H9 (cell line): ENCODE data around the gene TBC1D22A. TPM values are rescaled to one million over a fixed set of nuclear protein-coding genes. Genes with fewer than 3 reads are reported as not detected.

Experiments
- DNase-seq: peaks from one replicate; pipeline ENCODE4 v3.0.0-alpha.2; 2017
- H2AFZ ChIP-seq: one replicate; pipeline ENCODE4 v1.6.1; 2013; ENCODE audit warnings: mild to moderate bottlenecking, low read length, control low read depth, moderate library complexity
- H2AK5ac ChIP-seq: 2 replicates; pipeline ENCODE4 v1.6.1; 2013; ENCODE audit warnings: low read length, control low read depth, mixed read lengths; ENCODE audit not compliant: insufficient read length
- H2BK120ac ChIP-seq: one replicate; pipeline ENCODE4 v1.6.1; 2013; ENCODE audit warnings: low read depth, mild to moderate bottlenecking, low read length, control low read depth, inconsistent platforms; ENCODE audit not compliant: poor library complexity, severe bottlenecking
- H2BK12ac ChIP-seq: 2 replicates; pipeline ENCODE4 v1.6.1; 2013; ENCODE audit warnings: low read length, control low read depth, mixed read lengths, low read depth; ENCODE audit not compliant: insufficient read length
- H2BK15ac ChIP-seq: 2 replicates; pipeline ENCODE4 v1.6.1; 2013; ENCODE audit warnings: low read depth, low read length, control low read depth
- H2BK20ac ChIP-seq: one replicate; pipeline ENCODE4 v1.6.1; 2013; ENCODE audit warnings: low read depth, mild to moderate bottlenecking, low read length, control low read depth, inconsistent platforms; ENCODE audit not compliant: poor library complexity, severe bottlenecking
- H2BK5ac ChIP-seq: 2 replicates; pipeline ENCODE4 v1.6.1; 2013; ENCODE audit warnings: low read length, control low read depth, mixed read lengths; ENCODE audit not compliant: insufficient read length
- H3K14ac ChIP-seq: 2 replicates; pipeline ENCODE4 v1.6.1; 2013; ENCODE audit warnings: low read length, control low read depth; ENCODE audit not compliant: insufficient read depth
- H3K18ac ChIP-seq: 2 replicates; pipeline ENCODE4 v1.6.1; 2013; ENCODE audit warnings: low read depth, mild to moderate bottlenecking, mixed read lengths, low read length, control low read depth; ENCODE audit not compliant: insufficient read length
- H3K23ac ChIP-seq: 2 replicates; pipeline ENCODE4 v1.6.1; 2013; ENCODE audit warnings: low read length, control low read depth, mixed read lengths, low read depth; ENCODE audit not compliant: insufficient read length
- H3K23me2 ChIP-seq: 2 replicates; pipeline ENCODE4 v1.6.1; 2013; ENCODE audit warnings: low read depth, mild to moderate bottlenecking, mixed read lengths, low read length, control low read depth; ENCODE audit not compliant: insufficient read length, poor library complexity, severe bottlenecking
- H3K27ac ChIP-seq: 2 replicates; pipeline ENCODE4 v1.5.1; 2013; ENCODE audit warnings: low read length, control low read depth, mixed read lengths, low read depth; ENCODE audit not compliant: insufficient read length
- H3K27me3 ChIP-seq: 2 replicates; pipeline ENCODE4 v1.6.1; 2013; ENCODE audit warnings: low read length, control low read depth, inconsistent platforms; ENCODE audit not compliant: insufficient read depth
- H3K4ac ChIP-seq: 2 replicates; pipeline ENCODE4 v1.6.1; 2013; ENCODE audit warnings: low read depth, mild to moderate bottlenecking, control low read depth, inconsistent platforms, low read length, moderate library complexity
- H3K4me1 ChIP-seq: 2 replicates; pipeline ENCODE4 v1.6.1; 2013; ENCODE audit warnings: low read length, control low read depth, inconsistent platforms; ENCODE audit not compliant: insufficient read depth
- H3K4me2 ChIP-seq: 2 replicates; pipeline ENCODE4 v1.6.1; 2013; ENCODE audit warnings: low read length, control low read depth, mixed read lengths; ENCODE audit not compliant: insufficient read length, insufficient read depth
- H3K56ac ChIP-seq: 2 replicates; pipeline ENCODE4 v1.6.1; 2013; ENCODE audit warnings: low read depth, mild to moderate bottlenecking, mixed read lengths, low read length, control low read depth; ENCODE audit not compliant: insufficient read length
- H3K79me1 ChIP-seq: 2 replicates; pipeline ENCODE4 v1.6.1; 2013; ENCODE audit warnings: low read depth, mild to moderate bottlenecking, moderate library complexity, low read length, control low read depth, inconsistent platforms; ENCODE audit not compliant: insufficient read depth, poor library complexity, severe bottlenecking
- H3K79me2 ChIP-seq: 2 replicates; pipeline ENCODE4 v1.6.1; 2013; ENCODE audit warnings: low read length, control low read depth, inconsistent platforms; ENCODE audit not compliant: insufficient read depth
- H3K9ac ChIP-seq: 2 replicates; pipeline ENCODE4 v1.6.1; 2013; ENCODE audit warnings: low read length, control low read depth, mixed read lengths; ENCODE audit not compliant: insufficient read length; ENCODE audit errors: extremely low read depth
- H3K9me3 ChIP-seq: one replicate; pipeline ENCODE4 v1.6.1; 2013; ENCODE audit warnings: low read depth, low read length, inconsistent platforms; ENCODE audit not compliant: control insufficient read depth
- H3T11ph ChIP-seq: one replicate; pipeline ENCODE4 v1.6.1; 2013; ENCODE audit warnings: mild to moderate bottlenecking, low read length, control low read depth, inconsistent platforms
- H4K20me1 ChIP-seq: one replicate; pipeline ENCODE4 v1.6.1; 2013; ENCODE audit not compliant: control insufficient read depth, insufficient read length, insufficient read depth
- H4K5ac ChIP-seq: 2 replicates; pipeline ENCODE4 v1.6.1; 2013; ENCODE audit warnings: low read depth, mild to moderate bottlenecking, mixed read lengths, low read length, control low read depth; ENCODE audit not compliant: insufficient read length
- H4K8ac ChIP-seq: replicated peaks from 2 replicates; pipeline ENCODE4 v1.6.1; 2013; ENCODE audit warnings: low read length, control low read depth, mixed read lengths, low read depth; ENCODE audit not compliant: insufficient read length
- H4K91ac ChIP-seq: 2 replicates; pipeline ENCODE4 v1.6.1; 2013; ENCODE audit warnings: low read depth, mild to moderate bottlenecking, moderate library complexity, mixed read lengths, low read length, control low read depth; ENCODE audit not compliant: insufficient read length
- H3K27ac Mint-ChIP-seq, 3 experiments: 2 replicates in 2 of 3; 3 replicates in 1 of 3; pipeline ENCODE4 v1.8.0; 2020 to 2021; ENCODE audit warnings: mixed read lengths in 3 of 3, mild to moderate bottlenecking in 1 of 3, moderate library complexity in 1 of 3
- H3K27me3 Mint-ChIP-seq: 2 replicates; pipeline ENCODE4 v1.8.0; 2021; ENCODE audit warnings: low read depth, mild to moderate bottlenecking, moderate library complexity, mixed read lengths
- H3K36me3 Mint-ChIP-seq, 3 experiments: 2 replicates in 2 of 3; 3 replicates in 1 of 3; pipeline ENCODE4 v1.8.0; 2020 to 2021; ENCODE audit warnings: low read depth in 3 of 3, mixed read lengths in 3 of 3; ENCODE audit not compliant: insufficient read depth in 1 of 3
- H3K4me1 Mint-ChIP-seq, 2 experiments: 2 replicates each; pipeline ENCODE4 v1.8.0; 2020; ENCODE audit warnings: mixed read lengths in 2 of 2
- H3K4me3 Mint-ChIP-seq, 2 experiments: 2 replicates in 1 of 2; 3 replicates in 1 of 2; pipeline ENCODE4 v1.8.0; 2020 to 2021; ENCODE audit warnings: mild to moderate bottlenecking in 2 of 2, mixed read lengths in 2 of 2, moderate library complexity in 1 of 2
- H3K9me3 Mint-ChIP-seq, 2 experiments: 2 replicates in 1 of 2; 3 replicates in 1 of 2; pipeline ENCODE4 v1.8.0; 2020; ENCODE audit warnings: mild to moderate bottlenecking in 2 of 2, mixed read lengths in 2 of 2, moderate library complexity in 1 of 2
- WGBS: extraction: QIAGEN DNeasy Blood & Tissue Kit; methylation state at CpG from one replicate; pipeline ENCODE4 v1.1.7; 2013; ENCODE audit warnings: missing lambda C conversion rate, low lambda C conversion rate, mixed read lengths; ENCODE audit not compliant: insufficient read length; ENCODE audit errors: extremely low coverage; 5-methylcytosine and 5-hydroxymethylcytosine counted together
- total RNA-seq: library from RNA; stranded (reverse); gene quantifications from 2 replicates; pipeline ENCODE4 v1.2.1, GENCODE V29; 2021
- TF ChIP-seq, protein P1 (sequence below): fragments of 200-600 bp; sonication (generic); conservative IDR thresholded peaks from 3 replicates; pipeline ENCODE4 v1.8.0; 2021; ENCODE audit warnings: antibody characterized with exemption, mild to moderate bottlenecking

Gene TBC1D22A
- total RNA-seq, 1 experiment from 2014 or later = 20.8 TPM

GRCh38 chr22:47207846-47208554, 445.6 kb downstream of the TBC1D22A start:
- peaks cover 6 to 43% (median 24%) of the 10 kb centered on the region in 3 experiments for H3K36me3 Mint-ChIP-seq
- Histone ChIP-seq H3K23ac (no peak overlapping the region), H3K79me1 (no peaks in the 10 kb centered on the region), H3K4ac (no peak overlapping the region), H3K4me1 (no peaks in the 10 kb centered on the region), H3T11ph (no peak overlapping the region), H3K4me2 (no peak overlapping the region), H2BK15ac (no peak overlapping the region), H3K9ac (no peak overlapping the region), H3K23me2 (no peaks in the 10 kb centered on the region), H3K9me3 (peaks cover 70% of the 10 kb centered on the region), H2AK5ac (no peak overlapping the region), H2BK120ac (no peak overlapping the region), H4K8ac (no peak overlapping the region), H4K5ac (no peak overlapping the region), H3K79me2 (no peaks in the 10 kb centered on the region), H2BK5ac (no peak overlapping the region), H3K56ac (no peak overlapping the region), H4K91ac (no peak overlapping the region), H3K27ac (no peak overlapping the region), H2BK12ac (no peak overlapping the region), H2BK20ac (no peak overlapping the region), H3K14ac (no peak overlapping the region), H4K20me1 (no peaks in the 10 kb centered on the region), H2AFZ (no peak overlapping the region), H3K18ac (no peak overlapping the region), H3K27me3 (no peaks in the 10 kb centered on the region)
- peaks cover 6% of the 10 kb centered on the region for H3K27me3 Mint-ChIP-seq
- H3K9me3 Mint-ChIP-seq = peaks cover 52 to 99% of the 10 kb centered on the region in 2 experiments
- TF ChIP-seq, protein P1, sequence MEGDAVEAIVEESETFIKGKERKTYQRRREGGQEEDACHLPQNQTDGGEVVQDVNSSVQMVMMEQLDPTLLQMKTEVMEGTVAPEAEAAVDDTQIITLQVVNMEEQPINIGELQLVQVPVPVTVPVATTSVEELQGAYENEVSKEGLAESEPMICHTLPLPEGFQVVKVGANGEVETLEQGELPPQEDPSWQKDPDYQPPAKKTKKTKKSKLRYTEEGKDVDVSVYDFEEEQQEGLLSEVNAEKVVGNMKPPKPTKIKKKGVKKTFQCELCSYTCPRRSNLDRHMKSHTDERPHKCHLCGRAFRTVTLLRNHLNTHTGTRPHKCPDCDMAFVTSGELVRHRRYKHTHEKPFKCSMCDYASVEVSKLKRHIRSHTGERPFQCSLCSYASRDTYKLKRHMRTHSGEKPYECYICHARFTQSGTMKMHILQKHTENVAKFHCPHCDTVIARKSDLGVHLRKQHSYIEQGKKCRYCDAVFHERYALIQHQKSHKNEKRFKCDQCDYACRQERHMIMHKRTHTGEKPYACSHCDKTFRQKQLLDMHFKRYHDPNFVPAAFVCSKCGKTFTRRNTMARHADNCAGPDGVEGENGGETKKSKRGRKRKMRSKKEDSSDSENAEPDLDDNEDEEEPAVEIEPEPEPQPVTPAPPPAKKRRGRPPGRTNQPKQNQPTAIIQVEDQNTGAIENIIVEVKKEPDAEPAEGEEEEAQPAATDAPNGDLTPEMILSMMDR = no peak
- no peak overlapping the region for H3K4me3 Mint-ChIP-seq
- H3K27ac Mint-ChIP-seq = no peak overlapping the region
- DNase-seq = no peak
- WGBS = no CpG with 5 or more reads among the region's 12 CpGs
- H3K4me1 Mint-ChIP-seq = no peaks in the 10 kb centered on the region
